OCI-LY3 (cell line): ENCODE measurements around the gene AURKA.
"Not testable (repeated sequence)": the region's sequence is repeated elsewhere in the genome, so short reads cannot be mapped to it uniquely, and the experiment has no call there.

Experiments used
- H2AFZ ChIP-seq: fragments of 200-600, 300-600 bp; shearing (Covaris generic); 2 replicates; pipeline ENCODE4 v1.6.0; 2014; ENCODE audit warnings: antibody characterized with exemption, low read depth, low read length
- H3K27ac ChIP-seq: fragments of 200-600, 300-600 bp; sonication (generic); 2 replicates; pipeline ENCODE4 v1.5.1; 2014; ENCODE audit warnings: mild to moderate bottlenecking, low read length, moderate library complexity, mixed read lengths
- H3K27me3 ChIP-seq: fragments of 200-600, 300-600 bp; sonication (generic); 2 replicates; pipeline ENCODE4 v1.6.1; 2014; ENCODE audit warnings: low read depth, low read length, mixed read lengths
- H3K36me3 ChIP-seq: fragments of 200-600, 300-600 bp; sonication (generic); replicated peaks from 2 replicates; pipeline ENCODE3; 2014; ENCODE audit warnings: low read depth, low read length, mixed read lengths
- H3K4me1 ChIP-seq: fragments of 300-600, 200-600 bp; sonication (generic); 2 replicates; pipeline ENCODE4 v1.6.1; 2014; ENCODE audit warnings: low read length, mixed read lengths
- H3K4me2 ChIP-seq: fragments of 200-600, 300-600 bp; sonication (generic); 2 replicates; pipeline ENCODE4 v1.6.1; 2014; ENCODE audit warnings: low read length, mixed read lengths
- H3K4me3 ChIP-seq: fragments of 300-600, 200-600 bp; sonication (generic); 2 replicates; pipeline ENCODE4 v1.5.1; 2014; ENCODE audit warnings: antibody characterized with exemption, mild to moderate bottlenecking, low read length, moderate library complexity
- H3K79me2 ChIP-seq: fragments of 300-600, 200-600 bp; shearing (Covaris generic); 2 replicates; pipeline ENCODE4 v1.6.1; 2014; ENCODE audit warnings: mild to moderate bottlenecking, low read length, mixed read lengths
- H3K9ac ChIP-seq: fragments of 300-600, 200-600 bp; shearing (Covaris generic); 2 replicates; pipeline ENCODE4 v1.6.0; 2014; ENCODE audit warnings: mild to moderate bottlenecking, low read length, moderate library complexity
- H3K9me3 ChIP-seq: fragments of 200-600, 300-600 bp; shearing (Covaris generic); 2 replicates; pipeline ENCODE4 v1.6.1; 2014; ENCODE audit warnings: low read length, mixed read lengths; ENCODE audit not compliant: insufficient read depth
- H4K20me1 ChIP-seq: fragments of 200-600, 300-600 bp; sonication (generic); 2 replicates; pipeline ENCODE4 v1.6.1; 2016; ENCODE audit warnings: low read length, mixed read lengths; ENCODE audit not compliant: insufficient read depth
- CTCF ChIP-seq: fragments of 200-600, 300-600 bp; sonication (generic); IDR thresholded peaks from 2 replicates; pipeline ENCODE4 v1.5.1; 2014; ENCODE audit warnings: antibody characterized with exemption, low read length, low read depth
- EZH2phosphoT487 ChIP-seq: fragments of 200-600 bp; shearing (Covaris generic); IDR thresholded peaks from 2 replicates; pipeline ENCODE4 v1.6.1; 2018; ENCODE audit warnings: antibody characterized with exemption, mixed run types, low read depth

AURKA gene

GRCh38 chr20:56409521-56409920 lies 17.5 kb upstream of the AURKA start:
- Histone ChIP-seq H3K79me2 (peaks cover 10% of the 10 kb centered on the region), H3K36me3 (peaks cover 65% of the 10 kb centered on the region), H3K9me3 (no peaks in the 10 kb centered on the region), H3K27me3 (no peaks in the 10 kb centered on the region), H2AFZ (no peak overlapping the region), H4K20me1 (no peaks in the 10 kb centered on the region), H3K27ac (no peak overlapping the region), H3K4me2 (no peak overlapping the region), H3K4me1 (peaks cover 18% of the 10 kb centered on the region), H3K4me3 (no peak overlapping the region), H3K9ac (no peak overlapping the region)
- TF ChIP-seq EZH2phosphoT487 (no peak), CTCF (no peak)

- H3K27ac ChIP-seq, result no peak overlapping the region
- peaks cover 67% of the 10 kb centered on the region for H3K36me3 ChIP-seq
- H3K4me1 ChIP-seq, result peaks cover 12% of the 10 kb centered on the region
- H3K4me3 ChIP-seq, result no peak overlapping the region
- H3K4me2 ChIP-seq, result no peak overlapping the region
- no peaks in the 10 kb centered on the region for H3K9me3 ChIP-seq
- no peak overlapping the region for H2AFZ ChIP-seq
- H3K27me3 ChIP-seq, result no peaks in the 10 kb centered on the region
- no peak for TF ChIP-seq EZH2phosphoT487
- TF ChIP-seq CTCF, result no peak
- peaks cover 21% of the 10 kb centered on the region for H3K79me2 ChIP-seq
- H4K20me1 ChIP-seq, result no peaks in the 10 kb centered on the region
- H3K9ac ChIP-seq, result no peak overlapping the region
These were observed 14.9 kb upstream of the AURKA start for GRCh38 chr20:56406910-56407309.

- Histone ChIP-seq H3K79me2 (peaks cover 34% of the 10 kb centered on the region), H3K36me3 (peaks cover 77% of the 10 kb centered on the region)
- H3K4me1 ChIP-seq, H2AFZ ChIP-seq, H4K20me1 ChIP-seq, H3K9ac ChIP-seq, H3K9me3 ChIP-seq, H3K4me3 ChIP-seq, H3K27me3 ChIP-seq, H3K4me2 ChIP-seq, H3K27ac ChIP-seq: not testable (repeated sequence)
These were observed 13.3 kb upstream of the AURKA start for GRCh38 chr20:56405356-56405755.

GRCh38 chr20:56403465-56403864 lies 11.4 kb upstream of the AURKA start:
- no peaks in the 10 kb centered on the region for H3K4me1 ChIP-seq
- no peaks in the 10 kb centered on the region for H4K20me1 ChIP-seq
- peaks cover 77% of the 10 kb centered on the region for H3K36me3 ChIP-seq
- H3K9me3 ChIP-seq, result no peaks in the 10 kb centered on the region
- H3K4me2 ChIP-seq, result no peak overlapping the region
- no peaks in the 10 kb centered on the region for H3K27me3 ChIP-seq
- H2AFZ ChIP-seq, result no peak overlapping the region
- H3K9ac ChIP-seq, result no peak overlapping the region
- H3K79me2 ChIP-seq, result peaks cover 49% of the 10 kb centered on the region
- no peak overlapping the region for H3K27ac ChIP-seq
- TF ChIP-seq EZH2phosphoT487 (no peak), CTCF (no peak)
- H3K4me3 ChIP-seq, result no peak overlapping the region
